Hematopoietic multipotent progenitor cell treated with erythropoietin and hydrocortisone succinate and interleukin-3 and kit ligand, for 17 days (in vitro differentiated cells): Measurements from ENCODE around the gene STARD13.
"Not testable (repeated sequence)": the region's sequence is repeated elsewhere in the genome, so short reads cannot be mapped to it uniquely, and the experiment has no call there.

Experiments
- DNase-seq: peaks from one replicate; pipeline ENCODE4 v3.0.0-alpha.2; 2015; ENCODE audit warnings: low spot score

STARD13 gene

GRCh38 chr13:33251131-33251661 is 34.4 kb downstream of the STARD13 start:
- DNase-seq, result no peak

- no peak for DNase-seq
Observed at GRCh38 chr13:33250609-33251008, 34.9 kb downstream of the STARD13 start.

- no peak for DNase-seq
Observed at GRCh38 chr13:33249894-33250293, 35.7 kb downstream of the STARD13 start.

- no peak for DNase-seq
Observed at GRCh38 chr13:33249066-33249465, 36.5 kb downstream of the STARD13 start.

GRCh38 chr13:33245505-33246158 is 39.9 kb downstream of the STARD13 start:
- DNase-seq, result no peak

GRCh38 chr13:33244907-33245287 is 40.7 kb downstream of the STARD13 start:
- no peak for DNase-seq

GRCh38 chr13:33244210-33244906 is 41.2 kb downstream of the STARD13 start:
- no peak for DNase-seq

GRCh38 chr13:33242984-33243617 is 42.5 kb downstream of the STARD13 start:
- no peak for DNase-seq

GRCh38 chr13:33242372-33242771 is 43.2 kb downstream of the STARD13 start:
- not testable (repeated sequence) for DNase-seq

GRCh38 chr13:33236021-33236420 is 49.5 kb downstream of the STARD13 start:
- DNase-seq, result no peak

GRCh38 chr13:33235564-33235963 is 50.0 kb downstream of the STARD13 start:
- DNase-seq, result no peak

- DNase-seq, result no peak
Observed at GRCh38 chr13:33235078-33235477, 50.5 kb downstream of the STARD13 start.

- DNase-seq, result no peak
Observed at GRCh38 chr13:33233547-33233946, 52.0 kb downstream of the STARD13 start.

GRCh38 chr13:33232883-33233282 is 52.7 kb downstream of the STARD13 start:
- DNase-seq, result no peak

GRCh38 chr13:33231339-33231738 is 54.2 kb downstream of the STARD13 start:
- DNase-seq, result no peak

- no peak for DNase-seq
Observed at GRCh38 chr13:33230178-33230881, 55.2 kb downstream of the STARD13 start.

- no peak for DNase-seq
Observed at GRCh38 chr13:33229446-33230177, 55.9 kb downstream of the STARD13 start.

- peak; percentile 24 for DNase-seq
Observed at GRCh38 chr13:33228648-33229445, 56.7 kb downstream of the STARD13 start.

- no peak for DNase-seq
Observed at GRCh38 chr13:33227927-33228647, 57.5 kb downstream of the STARD13 start.

- DNase-seq, result no peak
Observed at GRCh38 chr13:33224686-33225085, 60.9 kb downstream of the STARD13 start.
